ENCODE measurements around the gene SCAF4.

DNA sequence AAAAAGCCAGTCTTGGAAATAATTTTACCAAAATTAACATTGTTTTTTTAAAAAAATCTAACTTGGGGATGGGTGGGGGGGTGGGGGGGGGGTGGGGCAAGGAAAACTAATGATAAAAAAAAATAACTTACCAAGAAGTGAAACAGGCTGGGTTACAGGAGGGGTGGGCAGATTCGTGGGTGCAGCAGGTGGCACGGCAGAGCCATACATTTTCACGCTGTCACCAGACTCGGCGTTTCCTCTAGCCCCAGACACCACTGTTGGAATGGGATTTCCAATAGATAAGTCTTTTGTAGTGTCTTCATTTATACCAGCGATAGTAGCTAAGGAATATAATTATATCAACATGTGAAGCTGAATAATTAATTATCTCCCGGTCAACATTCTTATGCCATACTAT, 47.0 kb downstream of the SCAF4 start:
- TF ChIP-seq EZH2 (IDR thresholded peaks at IDR 0.05; ENCODE audit: borderline replicate concordance, low read length) (no peak), CTCF (conservative IDR thresholded peaks at IDR 0.05 in 1 of 2, IDR thresholded peaks at IDR 0.05 in 1 of 2; ENCODE audit: extremely low read depth in 1 of 2, insufficient read depth in 1 of 2, low read depth in 1 of 2, low read length in 2 of 2) (no peak)
